ENCODE results near the gene ACACA. TPM values are rescaled to one million over a fixed set of nuclear protein-coding genes. Genes with fewer than 3 reads are reported as not detected.

The ACACA gene
- total and polyA plus RNA-seq, 12 donors = 18.2 to 112 (median 70.4) TPM

- no peak overlapping the region for H3K27ac ChIP-seq
- WGBS, 4 donors = 85 to 100% (median 86%) methylated on average over 4 of the region's 4 CpGs
- DNase-seq = no peak
- intact Hi-C loops (cut with DNase I) = no loop called here
- H3K27me3 ChIP-seq = no peaks in the 10 kb centered on the region
- no peaks in the 10 kb centered on the region for H3K4me1 ChIP-seq (replicated peaks in 1 of 2)
- no peak overlapping the region for H3K4me3 ChIP-seq
- peaks cover 0 to 20% of the 10 kb centered on the region in 2 donors for H3K36me3 ChIP-seq (replicated peaks in 1 of 2)
- TF ChIP-seq CTCF (IDR thresholded peaks at IDR 0.05) = no peak
- no peak for TF ChIP-seq POLR2A (IDR thresholded peaks at IDR 0.05)
- no peaks in the 10 kb centered on the region for H3K9me3 ChIP-seq (replicated peaks in 1 of 3)
These were observed 281.8 kb downstream of the ACACA start for GRCh38 chr17:37124821-37125173.

- TF ChIP-seq CTCF (IDR thresholded peaks at IDR 0.05) (no peak), POLR2A (IDR thresholded peaks at IDR 0.05) (no peak)
- 80 to 85% (median 84%) methylated on average over 7 of the region's 7 CpGs for WGBS, 4 donors
- Histone ChIP-seq H3K27me3 (no peaks in the 10 kb centered on the region), H3K4me1 (replicated peaks in 1 of 2) (peaks cover under 1% of the 10 kb centered on the region in 2 donors), H3K4me3 (no peak overlapping the region), H3K36me3 (replicated peaks in 1 of 2) (peaks cover 0 to 14% of the 10 kb centered on the region in 2 donors), H3K27ac (no peak overlapping the region), H3K9me3 (replicated peaks in 1 of 3) (no peaks in the 10 kb centered on the region)
- DNase-seq = no peak
- intact Hi-C loops (cut with DNase I) = no loop called here
These were observed 282.5 kb downstream of the ACACA start for GRCh38 chr17:37123941-37124820.

GRCh38 chr17:37123386-37123785 is 283.2 kb downstream of the ACACA start:
- intact Hi-C loops (cut with DNase I) = no loop called here
- Histone ChIP-seq H3K27me3 (no peaks in the 10 kb centered on the region), H3K27ac (no peak overlapping the region), H3K36me3 (replicated peaks in 1 of 2) (peaks cover 0 to 9% of the 10 kb centered on the region in 2 donors), H3K4me3 (no peak overlapping the region), H3K4me1 (replicated peaks in 1 of 2) (peaks cover 8 to 9% of the 10 kb centered on the region in 2 donors), H3K9me3 (replicated peaks in 1 of 3) (no peaks in the 10 kb centered on the region)
- no peak for DNase-seq
- WGBS, 4 donors = 75 to 100% (median 86%) methylated on average over 1 of the region's 1 CpG
- TF ChIP-seq CTCF (IDR thresholded peaks at IDR 0.05) (no peak), POLR2A (IDR thresholded peaks at IDR 0.05) (no peak)

- peaks cover 10 to 12% of the 10 kb centered on the region in 2 donors for H3K4me1 ChIP-seq (replicated peaks in 1 of 2)
- 87 to 93% (median 92%) methylated on average over 2 of the region's 2 CpGs for WGBS, 4 donors
- no peak overlapping the region for H3K4me3 ChIP-seq
- H3K36me3 ChIP-seq (replicated peaks in 1 of 2) = peaks cover 0 to 6% of the 10 kb centered on the region in 2 donors
- intact Hi-C loops (cut with DNase I) = no loop called here
- H3K27me3 ChIP-seq = no peaks in the 10 kb centered on the region
- no peak for TF ChIP-seq CTCF (IDR thresholded peaks at IDR 0.05)
- no peak for TF ChIP-seq POLR2A (IDR thresholded peaks at IDR 0.05)
- DNase-seq = no peak
- no peaks in the 10 kb centered on the region for H3K9me3 ChIP-seq (replicated peaks in 1 of 3)
- H3K27ac ChIP-seq = no peak overlapping the region
These were observed 285.0 kb downstream of the ACACA start for GRCh38 chr17:37121616-37122015.

All from adrenal gland (tissue), 12 donors.